ENCODE results near the gene TRAF6. TPM values are rescaled to one million over a fixed set of nuclear protein-coding genes. Genes with fewer than 3 reads are reported as not detected.

The TRAF6 gene
- total RNA-seq, 1 experiment from 2014 or later: 10.9 TPM

DNA sequence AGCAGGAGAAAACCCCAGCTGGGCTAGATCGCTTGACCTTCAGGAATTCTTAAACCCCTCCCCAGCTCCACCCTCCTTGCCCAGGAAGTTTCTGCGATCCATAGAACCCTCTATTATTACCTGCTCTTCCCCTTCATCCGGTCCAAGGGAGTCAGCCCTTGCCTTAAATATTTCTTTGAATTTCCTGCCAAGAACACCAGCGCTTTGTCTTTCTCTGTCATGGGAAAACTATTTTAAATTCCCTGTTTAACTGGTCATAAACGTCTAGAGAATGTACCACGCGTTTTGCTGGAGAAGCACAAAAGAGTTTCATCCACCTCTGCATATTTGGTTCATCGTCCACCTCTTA lies 496 bp upstream of the TRAF6 start:
- intact Hi-C loops (cut with micrococcal nuclease; ENCODE audit: unreplicated experiment): loop anchor here (2.0 kb wide), 1 partner anchor 28 kb away; no protein-coding TSS in a partner anchor
- Histone ChIP-seq H3K27me3 (replicated peaks; ENCODE audit: control insufficient read depth, insufficient read depth, low read length) (no peaks in the 10 kb centered on the region), H3K9me3 (no peaks in the 10 kb centered on the region), H3K4me3 (ENCODE audit: low read depth, low read length) (peak overlapping the region; percentile 89), H3K4me1 (peaks cover 5% of the 10 kb centered on the region; the same call in 1 of the 2 replicates), H3K36me3 (ENCODE audit: control insufficient read depth, insufficient read depth, low read length) (no peaks in the 10 kb centered on the region)
- Mint-ChIP-seq H3K9me3 (ENCODE audit: unreplicated experiment) (no peaks in the 10 kb centered on the region), H3K4me3 (ENCODE audit: unreplicated experiment) (peak overlapping the region; percentile 100), H3K27me3 (ENCODE audit: insufficient read depth, unreplicated experiment) (peaks cover 2% of the 10 kb centered on the region), H3K27ac (ENCODE audit: unreplicated experiment) (peak overlapping the region; percentile 89), H3K4me1 (ENCODE audit: low read depth, unreplicated experiment) (peaks cover 10% of the 10 kb centered on the region), H3K36me3 (ENCODE audit: insufficient read depth, unreplicated experiment) (peaks cover 20% of the 10 kb centered on the region)
- BruUV-seq (replicated peaks): TSS peak; percentile 49
- ChIA-PET CTCF (interaction anchor here (1.1 to 1.6 kb wide), 2 partner anchors 18 to 30 kb away, joined by 5 to 7 read pairs; no protein-coding TSS in a partner anchor), POLR2A (interaction anchor here (0.6 kb wide), 1 partner anchor 201 kb away, joined by 4 read pairs; no protein-coding TSS in a partner anchor)
- TF ChIP-seq, protein P1, sequence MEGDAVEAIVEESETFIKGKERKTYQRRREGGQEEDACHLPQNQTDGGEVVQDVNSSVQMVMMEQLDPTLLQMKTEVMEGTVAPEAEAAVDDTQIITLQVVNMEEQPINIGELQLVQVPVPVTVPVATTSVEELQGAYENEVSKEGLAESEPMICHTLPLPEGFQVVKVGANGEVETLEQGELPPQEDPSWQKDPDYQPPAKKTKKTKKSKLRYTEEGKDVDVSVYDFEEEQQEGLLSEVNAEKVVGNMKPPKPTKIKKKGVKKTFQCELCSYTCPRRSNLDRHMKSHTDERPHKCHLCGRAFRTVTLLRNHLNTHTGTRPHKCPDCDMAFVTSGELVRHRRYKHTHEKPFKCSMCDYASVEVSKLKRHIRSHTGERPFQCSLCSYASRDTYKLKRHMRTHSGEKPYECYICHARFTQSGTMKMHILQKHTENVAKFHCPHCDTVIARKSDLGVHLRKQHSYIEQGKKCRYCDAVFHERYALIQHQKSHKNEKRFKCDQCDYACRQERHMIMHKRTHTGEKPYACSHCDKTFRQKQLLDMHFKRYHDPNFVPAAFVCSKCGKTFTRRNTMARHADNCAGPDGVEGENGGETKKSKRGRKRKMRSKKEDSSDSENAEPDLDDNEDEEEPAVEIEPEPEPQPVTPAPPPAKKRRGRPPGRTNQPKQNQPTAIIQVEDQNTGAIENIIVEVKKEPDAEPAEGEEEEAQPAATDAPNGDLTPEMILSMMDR (IDR thresholded peaks at IDR 0.05; ENCODE audit: insufficient read depth in 1 of 2, low read depth in 1 of 2, low read length in 1 of 2, severe bottlenecking in 1 of 2, unreplicated experiment in 1 of 2): no peak
- no peak for DNase-seq

DNA sequence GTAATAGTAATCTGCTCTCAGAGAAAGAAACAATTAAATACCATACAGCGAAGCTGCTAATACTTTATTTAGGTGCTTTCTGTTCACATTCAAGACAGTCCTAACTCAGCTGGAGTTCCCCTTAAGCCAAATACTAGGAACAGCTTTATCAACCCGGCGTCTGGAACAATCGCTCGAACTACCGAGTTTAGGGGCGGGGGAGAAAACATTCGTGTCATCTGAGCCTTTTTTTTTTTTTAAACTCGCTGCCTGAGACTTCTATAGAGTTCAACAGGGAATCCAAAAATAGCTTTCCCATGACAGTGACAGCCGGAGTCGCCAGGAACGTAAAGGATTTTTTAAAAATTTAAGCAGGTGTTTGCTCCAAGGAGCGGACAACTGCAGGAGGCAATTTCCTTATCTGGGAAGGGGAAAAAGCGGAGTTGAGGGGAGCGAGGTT lies 852 bp downstream of the TRAF6 start:
- CTCF ChIA-PET: interaction anchor here (0.7 to 1.6 kb wide), 4 partner anchors 16 to 204 kb away, joined by 3 to 7 read pairs (median 6); no protein-coding TSS in a partner anchor
- H3K27me3 Mint-ChIP-seq (ENCODE audit: insufficient read depth, unreplicated experiment): no peaks in the 10 kb centered on the region
- H3K4me3 Mint-ChIP-seq (ENCODE audit: unreplicated experiment): peak overlapping the region; percentile 100
- H3K27ac Mint-ChIP-seq (ENCODE audit: unreplicated experiment): peak overlapping the region; percentile 89
- Histone ChIP-seq H3K9me3 (no peaks in the 10 kb centered on the region), H3K4me3 (ENCODE audit: low read depth, low read length) (peak overlapping the region; percentile 89), H3K4me1 (peaks cover 5% of the 10 kb centered on the region; the same call in 1 of the 2 replicates), H3K27me3 (replicated peaks; ENCODE audit: control insufficient read depth, insufficient read depth, low read length) (no peaks in the 10 kb centered on the region), H3K36me3 (ENCODE audit: control insufficient read depth, insufficient read depth, low read length) (no peaks in the 10 kb centered on the region)
- TF ChIP-seq, protein P1 (IDR thresholded peaks at IDR 0.05; ENCODE audit: insufficient read depth in 1 of 2, low read depth in 1 of 2, low read length in 1 of 2, severe bottlenecking in 1 of 2, unreplicated experiment in 1 of 2): no peak
- DNase-seq: peak in 1 of 2 experiments; percentile 20
- POLR2A ChIA-PET: no interaction called here
- H3K9me3 Mint-ChIP-seq (ENCODE audit: unreplicated experiment): no peaks in the 10 kb centered on the region
- peaks cover 24% of the 10 kb centered on the region for H3K36me3 Mint-ChIP-seq (ENCODE audit: insufficient read depth, unreplicated experiment)
- H3K4me1 Mint-ChIP-seq (ENCODE audit: low read depth, unreplicated experiment): peaks cover 10% of the 10 kb centered on the region
- no TSS peak for BruUV-seq (replicated peaks)
- intact Hi-C loops (cut with micrococcal nuclease; ENCODE audit: unreplicated experiment): no loop called here

DNA sequence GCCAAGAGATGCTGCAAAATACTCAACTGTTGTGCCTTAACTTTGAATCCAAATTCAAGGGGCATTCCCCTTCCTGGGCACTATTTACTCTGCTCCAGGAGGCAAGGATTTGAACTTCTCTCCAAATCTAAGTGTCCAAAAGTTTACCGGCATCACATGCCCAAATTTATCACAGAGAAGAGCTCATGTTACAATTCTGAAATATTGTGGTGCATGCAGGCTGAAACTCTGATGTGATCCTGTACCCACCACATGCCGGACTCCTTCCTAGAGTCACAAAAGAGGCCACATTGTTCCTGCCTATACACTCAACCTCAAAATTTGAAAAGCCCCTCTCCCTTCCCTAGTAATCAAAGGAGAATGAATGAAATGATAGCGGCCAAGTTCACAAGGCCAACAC lies 1.3 kb downstream of the TRAF6 start:
- POLR2A ChIA-PET: interaction anchor here (0.6 kb wide), 1 partner anchor 218 kb away, joined by 3 read pairs; no protein-coding TSS in a partner anchor
- peak overlapping the region; percentile 89 for H3K27ac Mint-ChIP-seq (ENCODE audit: unreplicated experiment)
- H3K27me3 ChIP-seq (replicated peaks; ENCODE audit: control insufficient read depth, insufficient read depth, low read length): no peaks in the 10 kb centered on the region
- H3K9me3 ChIP-seq: no peaks in the 10 kb centered on the region
- no peaks in the 10 kb centered on the region for H3K36me3 ChIP-seq (ENCODE audit: control insufficient read depth, insufficient read depth, low read length)
- no peaks in the 10 kb centered on the region for H3K27me3 Mint-ChIP-seq (ENCODE audit: insufficient read depth, unreplicated experiment)
- H3K4me3 ChIP-seq (ENCODE audit: low read depth, low read length): peak overlapping the region; percentile 89
- H3K4me1 Mint-ChIP-seq (ENCODE audit: low read depth, unreplicated experiment): peaks cover 10% of the 10 kb centered on the region
- TF ChIP-seq, protein P1 (IDR thresholded peaks at IDR 0.05; ENCODE audit: insufficient read depth in 1 of 2, low read depth in 1 of 2, low read length in 1 of 2, severe bottlenecking in 1 of 2, unreplicated experiment in 1 of 2): no peak
- intact Hi-C loops (cut with micrococcal nuclease; ENCODE audit: unreplicated experiment): no loop called here
- H3K36me3 Mint-ChIP-seq (ENCODE audit: insufficient read depth, unreplicated experiment): peaks cover 24% of the 10 kb centered on the region
- H3K4me1 ChIP-seq: peaks cover 5% of the 10 kb centered on the region; the same call in 1 of the 2 replicates
- no peak for DNase-seq
- BruUV-seq (replicated peaks): TSS peak; percentile 56
- no peaks in the 10 kb centered on the region for H3K9me3 Mint-ChIP-seq (ENCODE audit: unreplicated experiment)
- peak overlapping the region; percentile 100 for H3K4me3 Mint-ChIP-seq (ENCODE audit: unreplicated experiment)
- CTCF ChIA-PET: interaction anchor here (0.8 to 1.2 kb wide), 2 partner anchors 16 to 32 kb away, joined by 3 to 5 read pairs; no protein-coding TSS in a partner anchor
